Gastrocnemius medialis (tissue), 4 donors: ENCODE results near the gene DDX41. TPM values are rescaled to one million over a fixed set of nuclear protein-coding genes. Genes with fewer than 3 reads are reported as not detected.

Source experiments
- ATAC-seq, 2 donors: fragments of 150-250 bp; one replicate each; pipeline ENCODE4 v1.9.1; 2016
- DNase-seq, 2 donors: peaks; one replicate each; pipeline ENCODE4 v3.0.0-alpha.2; 2019
- H3K27ac ChIP-seq, 4 donors: fragments of 200-600 bp; sonication (generic); 1 replicate in 1 of 4; 2 replicates in 3 of 4; pipeline ENCODE4 v1.5.1; 2016 to 2018; ENCODE audit warnings: mild to moderate bottlenecking in 2 of 4, moderate library complexity in 1 of 4
- H3K27me3 ChIP-seq, 3 donors: fragments of 200-600 bp; sonication (generic) in 2 of 3; 1 replicate in 1 of 3; 2 replicates in 2 of 3; pipeline versions ENCODE4 v1.5.1 to v1.6.0; 2016 to 2019; ENCODE audit warnings: mild to moderate bottlenecking in 1 of 3, moderate library complexity in 1 of 3
- H3K36me3 ChIP-seq, 2 donors: fragments of 200-600 bp; sonication (generic) in 1 of 2; one replicate each; pipeline ENCODE4 v1.5.1; 2017 to 2018
- H3K4me1 ChIP-seq, 2 donors: fragments of 200-600 bp; sonication (generic) in 1 of 2; one replicate each; pipeline ENCODE4 v1.5.1; 2016 to 2017; ENCODE audit warnings: mild to moderate bottlenecking in 2 of 2
- H3K4me3 ChIP-seq, 4 donors: fragments of 200-600 bp; sonication (generic) in 3 of 4; 1 replicate in 1 of 4; 2 replicates in 3 of 4; pipeline ENCODE4 v1.5.1; 2016 to 2019; ENCODE audit warnings: mild to moderate bottlenecking in 2 of 4
- H3K9me3 ChIP-seq, 3 donors: fragments of 200-600 bp; sonication (generic) in 2 of 3; 1 replicate in 1 of 3; 2 replicates in 2 of 3; pipeline ENCODE4 v1.5.1; 2016 to 2019
- POLR2A ChIP-seq, 2 donors: fragments of 450-650 bp; IDR thresholded peaks; one replicate each; pipeline ENCODE4 v1.6.1; 2017; ENCODE audit warnings: antibody characterized with exemption in 2 of 2, mild to moderate bottlenecking in 2 of 2, moderate library complexity in 2 of 2
- in situ Hi-C, 4 donors: fragments of 200-750 bp; cut with MboI; loops; one replicate each; pipeline versions ENCODE4 v1.15.0 to v1.8.0; 2017; ENCODE audit warnings: low sequenced_read_pairs in 4 of 4
- intact Hi-C: fragments of 100-400 bp; cut with DNase I; formaldehyde crosslinking; loops from one replicate; pipeline ENCODE4 v1.15.1; 2023; ENCODE audit warnings: low total_unique reads
- total RNA-seq, 4 donors: library from RNA; depleted of rRNA; stranded (reverse); fragments of >200 nt; gene quantifications; one replicate each; pipeline versions ENCODE4 v1.1.0 to v1.2.3, GENCODE V29; 2016
- TF ChIP-seq, protein P1 (sequence below), 5 experiments: fragments of 450-650 bp in 3 of 5; fragments of 200-600 bp in 2 of 5; sonication (generic) in 2 of 5; IDR thresholded peaks in 4 of 5; conservative IDR thresholded peaks in 1 of 5; 1 replicate in 4 of 5; 2 replicates in 1 of 5; pipeline ENCODE4 v1.5.1; 2016 to 2019; ENCODE audit warnings: antibody characterized with exemption in 5 of 5, mild to moderate bottlenecking in 3 of 5, moderate library complexity in 3 of 5

The DDX41 gene
- total RNA-seq, 4 donors from 2014 or later: 47.1 to 105 (median 62.3) TPM

DNA sequence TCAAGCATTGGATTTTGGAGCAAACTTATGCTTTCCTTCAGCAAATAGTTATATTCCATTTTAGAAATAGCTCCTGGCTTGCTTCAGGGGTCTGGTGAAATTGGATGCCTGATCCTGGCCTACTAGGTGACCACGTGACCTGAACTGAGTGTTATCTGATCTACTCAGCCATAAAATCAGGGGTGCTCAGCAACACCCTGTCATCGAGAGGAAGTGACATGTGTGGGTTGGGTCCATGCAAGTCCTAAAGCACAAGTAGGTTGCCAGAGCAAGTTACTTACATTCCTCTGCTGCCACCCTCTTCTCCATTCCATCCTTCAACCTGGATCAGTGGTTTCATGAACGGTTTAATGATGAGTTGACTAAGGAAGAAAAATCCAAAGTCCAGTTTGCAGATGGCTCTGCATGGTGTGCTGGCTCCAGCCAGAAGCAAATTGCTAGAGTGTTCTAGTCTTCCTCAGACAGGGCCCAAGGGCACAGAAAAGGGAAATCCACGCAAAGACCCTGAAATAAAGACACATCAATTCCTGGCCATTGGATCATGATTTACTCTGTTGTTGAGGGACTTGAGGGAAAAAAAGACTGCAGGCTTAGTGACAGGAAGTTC is 40.4 kb upstream of the DDX41 start:
- Histone ChIP-seq H3K27me3 (no peaks in the 10 kb centered on the region), H3K27ac (peak overlapping the region in 3 of 4 donors; percentile 26 to 89 (median 51)), H3K4me3 (no peak overlapping the region), H3K9me3 (no peaks in the 10 kb centered on the region), H3K4me1 (peaks cover 29 to 40% of the 10 kb centered on the region in 2 donors), H3K36me3 (no peaks in the 10 kb centered on the region)
- ATAC-seq (no peak), DNase-seq (no peak)
- TF ChIP-seq POLR2A (IDR thresholded peaks at IDR 0.05): no peak
- TF ChIP-seq, protein P1, sequence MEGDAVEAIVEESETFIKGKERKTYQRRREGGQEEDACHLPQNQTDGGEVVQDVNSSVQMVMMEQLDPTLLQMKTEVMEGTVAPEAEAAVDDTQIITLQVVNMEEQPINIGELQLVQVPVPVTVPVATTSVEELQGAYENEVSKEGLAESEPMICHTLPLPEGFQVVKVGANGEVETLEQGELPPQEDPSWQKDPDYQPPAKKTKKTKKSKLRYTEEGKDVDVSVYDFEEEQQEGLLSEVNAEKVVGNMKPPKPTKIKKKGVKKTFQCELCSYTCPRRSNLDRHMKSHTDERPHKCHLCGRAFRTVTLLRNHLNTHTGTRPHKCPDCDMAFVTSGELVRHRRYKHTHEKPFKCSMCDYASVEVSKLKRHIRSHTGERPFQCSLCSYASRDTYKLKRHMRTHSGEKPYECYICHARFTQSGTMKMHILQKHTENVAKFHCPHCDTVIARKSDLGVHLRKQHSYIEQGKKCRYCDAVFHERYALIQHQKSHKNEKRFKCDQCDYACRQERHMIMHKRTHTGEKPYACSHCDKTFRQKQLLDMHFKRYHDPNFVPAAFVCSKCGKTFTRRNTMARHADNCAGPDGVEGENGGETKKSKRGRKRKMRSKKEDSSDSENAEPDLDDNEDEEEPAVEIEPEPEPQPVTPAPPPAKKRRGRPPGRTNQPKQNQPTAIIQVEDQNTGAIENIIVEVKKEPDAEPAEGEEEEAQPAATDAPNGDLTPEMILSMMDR (IDR thresholded peaks at IDR 0.05 in 4 of 5, conservative IDR thresholded peaks at IDR 0.05 in 1 of 5): no peak
- intact Hi-C loops (no loop called here), in situ Hi-C loops (no loop called here)

DNA sequence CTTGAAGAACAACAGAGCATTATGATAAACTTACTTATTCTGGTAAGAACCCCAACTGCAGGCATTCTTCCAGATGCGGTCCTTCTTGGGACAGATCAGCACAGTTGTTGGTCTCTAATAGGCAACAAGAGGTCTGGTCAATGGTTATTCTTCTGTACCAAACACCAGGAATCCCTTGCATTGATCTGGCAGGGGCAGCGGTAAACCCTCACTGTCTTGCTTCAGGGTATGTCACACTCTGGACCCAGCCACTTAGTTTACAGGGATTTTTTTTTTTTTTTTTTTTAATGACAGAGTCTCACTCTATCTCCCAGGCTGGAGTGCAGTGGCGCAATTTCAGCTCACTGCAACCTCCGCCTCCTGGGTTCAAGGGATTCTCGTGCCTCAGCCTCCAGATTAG is 38.9 kb upstream of the DDX41 start:
- Histone ChIP-seq H3K9me3 (no peaks in the 10 kb centered on the region), H3K36me3 (no peaks in the 10 kb centered on the region), H3K27ac (peak overlapping the region; percentile 68 to 91 (median 87)), H3K27me3 (no peaks in the 10 kb centered on the region), H3K4me3 (no peak overlapping the region), H3K4me1 (peaks cover 37 to 44% of the 10 kb centered on the region in 2 donors)
- in situ Hi-C loops: no loop called here
- DNase-seq: no peak
- no peak for ATAC-seq
- TF ChIP-seq, protein P1 (IDR thresholded peaks at IDR 0.05 in 4 of 5, conservative IDR thresholded peaks at IDR 0.05 in 1 of 5): no peak
- TF ChIP-seq POLR2A (IDR thresholded peaks at IDR 0.05): no peak
- intact Hi-C loops: no loop called here

DNA sequence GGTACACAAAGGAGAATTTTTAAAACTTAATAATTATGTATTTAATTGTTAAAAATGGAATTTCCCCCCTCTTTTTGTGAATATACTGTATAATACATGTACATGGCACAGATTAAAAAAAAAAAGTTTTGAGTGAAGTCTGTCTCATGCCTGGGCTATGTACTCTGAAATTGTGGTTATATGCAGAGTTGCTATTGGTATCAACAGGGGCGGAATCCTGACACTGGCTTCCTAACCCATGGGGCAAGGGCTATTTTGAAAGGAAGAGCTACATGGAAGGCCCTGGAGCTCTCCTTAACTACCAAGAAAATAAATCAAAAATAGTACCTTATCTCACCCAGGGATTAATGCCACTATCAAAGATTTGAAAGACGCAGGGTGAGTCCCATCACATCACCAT is 38.5 kb upstream of the DDX41 start:
- Histone ChIP-seq H3K9me3 (no peaks in the 10 kb centered on the region), H3K4me3 (peak overlapping the region in 2 of 4 donors; percentile 58 to 86), H3K27me3 (no peaks in the 10 kb centered on the region), H3K4me1 (peaks cover 41 to 49% of the 10 kb centered on the region in 2 donors), H3K36me3 (no peaks in the 10 kb centered on the region), H3K27ac (peak overlapping the region; percentile 68 to 91 (median 87))
- ATAC-seq (no peak), DNase-seq (no peak)
- TF ChIP-seq, protein P1 (IDR thresholded peaks at IDR 0.05 in 4 of 5, conservative IDR thresholded peaks at IDR 0.05 in 1 of 5): no peak
- no peak for TF ChIP-seq POLR2A (IDR thresholded peaks at IDR 0.05)
- in situ Hi-C loops (no loop called here), intact Hi-C loops (no loop called here)

DNA sequence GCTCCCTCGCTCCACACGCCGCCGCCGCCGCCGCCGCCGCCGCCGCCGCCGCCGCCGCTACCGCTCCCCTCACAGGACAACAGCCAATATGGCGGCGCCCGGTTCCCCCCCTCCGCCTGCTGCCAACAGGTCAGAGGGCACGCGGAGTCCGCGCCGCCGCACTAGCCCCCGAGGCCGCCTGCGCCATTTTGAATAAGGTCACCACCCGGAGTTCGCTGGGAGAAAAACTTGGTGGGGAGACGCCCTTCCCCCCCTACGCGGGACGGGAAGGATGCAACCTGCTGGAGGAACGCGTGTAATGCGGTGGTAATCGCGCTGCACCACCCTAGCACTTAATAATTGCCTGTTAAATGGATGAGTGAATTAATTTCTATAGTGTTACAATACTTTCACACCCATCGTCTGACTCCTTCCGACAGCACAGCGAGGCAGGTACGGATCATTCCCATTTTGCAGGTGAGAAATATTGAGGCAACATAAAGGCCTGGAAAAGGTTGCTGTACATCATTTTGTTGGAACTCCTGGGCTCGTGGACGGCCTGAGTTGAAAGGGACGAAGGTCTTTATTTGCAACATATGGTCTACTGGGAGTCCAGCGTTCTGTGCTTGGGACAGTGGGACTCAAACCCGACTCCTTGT is 37.8 kb upstream of the DDX41 start, which contains the start of gene FAM193B:
Gene FAM193B (minus strand): TSS at position 90 of the 638 bp plus-strand sequence. CDS start 105 bp downstream, outside the sequence.
- in situ Hi-C loops: no loop called here
- ATAC-seq: peak; percentile 90 to 93

More for the DNA sequence above, 37.8 kb upstream of the DDX41 start, which contains the start of gene FAM193B:
- peaks cover 47 to 54% of the 10 kb centered on the region in 2 donors for H3K4me1 ChIP-seq
- H3K36me3 ChIP-seq: no peaks in the 10 kb centered on the region
- no peaks in the 10 kb centered on the region for H3K27me3 ChIP-seq
- peak; percentile 85 to 91 for DNase-seq
- no peaks in the 10 kb centered on the region for H3K9me3 ChIP-seq
- peak within 1 kb of the TSS; percentile 85 to 92 (median 90) for H3K27ac ChIP-seq
- intact Hi-C loops: loop anchor here (1.0 kb wide), 1 partner anchor 38 kb away; the partner anchor contains the start of gene TMED9
- peak within 1 kb of the TSS; percentile 80 to 86 (median 84) for H3K4me3 ChIP-seq
- TF ChIP-seq, protein P1 (IDR thresholded peaks at IDR 0.05 in 4 of 5, conservative IDR thresholded peaks at IDR 0.05 in 1 of 5): peak in 3 of 5 experiments; percentile 6 to 32 (median 11)
- TF ChIP-seq POLR2A (IDR thresholded peaks at IDR 0.05): peak; percentile 36 to 58
